IPS-15b (cell line): ENCODE data around the gene KRT72.

Experiments
- H3K27me3 ChIP-seq: one replicate; pipeline ENCODE4 v1.6.1; 2013; ENCODE audit warnings: low read length; ENCODE audit not compliant: control insufficient read depth, insufficient read depth
- H3K36me3 ChIP-seq: one replicate; pipeline ENCODE4 v1.6.1; 2013; ENCODE audit warnings: low read length; ENCODE audit not compliant: control insufficient read depth, insufficient read depth
- H3K4me1 ChIP-seq: one replicate; pipeline ENCODE4 v1.6.1; 2013; ENCODE audit warnings: mild to moderate bottlenecking, low read length; ENCODE audit not compliant: control insufficient read depth, insufficient read depth
- H3K4me3 ChIP-seq: one replicate; pipeline ENCODE4 v1.5.1; 2013; ENCODE audit warnings: low read depth, low read length
- H3K9ac ChIP-seq: one replicate; pipeline ENCODE4 v1.6.1; 2013; ENCODE audit warnings: low read depth, mild to moderate bottlenecking, low read length
- H3K9me3 ChIP-seq: one replicate; pipeline ENCODE4 v1.6.1; 2013; ENCODE audit warnings: mild to moderate bottlenecking, low read length; ENCODE audit not compliant: control insufficient read depth, insufficient read depth

The KRT72 gene

GRCh38 chr12:52613384-52614030 lies 12.2 kb upstream of the KRT72 start:
- Histone ChIP-seq H3K27me3 (peaks cover 5% of the 10 kb centered on the region), H3K4me1 (peaks cover 2% of the 10 kb centered on the region), H3K4me3 (no peak overlapping the region), H3K36me3 (no peaks in the 10 kb centered on the region), H3K9ac (no peak overlapping the region), H3K9me3 (no peaks in the 10 kb centered on the region)

GRCh38 chr12:52612431-52613383 lies 11.4 kb upstream of the KRT72 start:
- no peak overlapping the region for H3K9ac ChIP-seq
- H3K4me3 ChIP-seq = no peak overlapping the region
- peaks cover 5% of the 10 kb centered on the region for H3K27me3 ChIP-seq
- H3K36me3 ChIP-seq = no peaks in the 10 kb centered on the region
- no peaks in the 10 kb centered on the region for H3K9me3 ChIP-seq
- H3K4me1 ChIP-seq = peaks cover 2% of the 10 kb centered on the region

GRCh38 chr12:52611080-52611468 lies 9.8 kb upstream of the KRT72 start:
- no peaks in the 10 kb centered on the region for H3K9me3 ChIP-seq
- no peak overlapping the region for H3K4me3 ChIP-seq
- peaks cover 5% of the 10 kb centered on the region for H3K27me3 ChIP-seq
- H3K36me3 ChIP-seq = no peaks in the 10 kb centered on the region
- H3K4me1 ChIP-seq = peaks cover 2% of the 10 kb centered on the region
- H3K9ac ChIP-seq = no peak overlapping the region

GRCh38 chr12:52608826-52609630 lies 7.8 kb upstream of the KRT72 start:
- Histone ChIP-seq H3K9ac (no peak overlapping the region), H3K36me3 (no peaks in the 10 kb centered on the region), H3K4me1 (peaks cover 2% of the 10 kb centered on the region), H3K27me3 (peaks cover 5% of the 10 kb centered on the region), H3K9me3 (no peaks in the 10 kb centered on the region), H3K4me3 (no peak overlapping the region)

- no peak overlapping the region for H3K4me3 ChIP-seq
- H3K27me3 ChIP-seq = peaks cover 5% of the 10 kb centered on the region
- H3K4me1 ChIP-seq = peaks cover 2% of the 10 kb centered on the region
- no peaks in the 10 kb centered on the region for H3K9me3 ChIP-seq
- no peak overlapping the region for H3K9ac ChIP-seq
- H3K36me3 ChIP-seq = no peaks in the 10 kb centered on the region
These were observed 6.9 kb upstream of the KRT72 start for GRCh38 chr12:52608161-52608560.

GRCh38 chr12:52607314-52607713 lies 6.1 kb upstream of the KRT72 start:
- Histone ChIP-seq H3K4me3 (no peak overlapping the region), H3K9me3 (no peaks in the 10 kb centered on the region), H3K9ac (no peak overlapping the region), H3K36me3 (no peaks in the 10 kb centered on the region), H3K27me3 (peaks cover 5% of the 10 kb centered on the region), H3K4me1 (peaks cover 2% of the 10 kb centered on the region)

- no peak overlapping the region for H3K4me3 ChIP-seq
- no peaks in the 10 kb centered on the region for H3K9me3 ChIP-seq
- H3K9ac ChIP-seq = no peak overlapping the region
- H3K36me3 ChIP-seq = no peaks in the 10 kb centered on the region
- peaks cover 5% of the 10 kb centered on the region for H3K27me3 ChIP-seq
- peaks cover 2% of the 10 kb centered on the region for H3K4me1 ChIP-seq
These were observed 5.4 kb upstream of the KRT72 start for GRCh38 chr12:52606581-52607218.

- Histone ChIP-seq H3K9me3 (no peaks in the 10 kb centered on the region), H3K4me3 (no peak overlapping the region), H3K9ac (no peak overlapping the region), H3K36me3 (no peaks in the 10 kb centered on the region), H3K27me3 (peaks cover 5% of the 10 kb centered on the region), H3K4me1 (peaks cover 2% of the 10 kb centered on the region)
These were observed 4.8 kb upstream of the KRT72 start for GRCh38 chr12:52606096-52606495.

- no peaks in the 10 kb centered on the region for H3K9me3 ChIP-seq
- no peak overlapping the region for H3K9ac ChIP-seq
- H3K4me1 ChIP-seq = no peaks in the 10 kb centered on the region
- peaks cover under 1% of the 10 kb centered on the region for H3K27me3 ChIP-seq
- no peaks in the 10 kb centered on the region for H3K36me3 ChIP-seq
- H3K4me3 ChIP-seq = no peak overlapping the region
These were observed 4.3 kb upstream of the KRT72 start for GRCh38 chr12:52605542-52605941.

GRCh38 chr12:52604859-52605258 lies 3.6 kb upstream of the KRT72 start:
- Histone ChIP-seq H3K4me3 (no peak overlapping the region), H3K27me3 (no peaks in the 10 kb centered on the region), H3K9me3 (no peaks in the 10 kb centered on the region), H3K4me1 (no peaks in the 10 kb centered on the region), H3K9ac (no peak overlapping the region), H3K36me3 (no peaks in the 10 kb centered on the region)

GRCh38 chr12:52603314-52603713 lies 2.1 kb upstream of the KRT72 start:
- no peaks in the 10 kb centered on the region for H3K27me3 ChIP-seq
- H3K9ac ChIP-seq = no peak overlapping the region
- no peaks in the 10 kb centered on the region for H3K36me3 ChIP-seq
- no peaks in the 10 kb centered on the region for H3K9me3 ChIP-seq
- no peak overlapping the region for H3K4me3 ChIP-seq
- H3K4me1 ChIP-seq = no peaks in the 10 kb centered on the region
